HUES64 (cell line): ENCODE measurements around the gene RAD23A.

ENCODE experiments used
- H3K27ac ChIP-seq: 2 replicates; pipeline ENCODE4 v1.7.0; 2013; ENCODE audit warnings: low read depth, low read length, inconsistent platforms
- H3K27me3 ChIP-seq: 2 replicates; pipeline ENCODE4 v1.6.1; 2013; ENCODE audit warnings: mild to moderate bottlenecking, low read length; ENCODE audit not compliant: insufficient read depth
- H3K36me3 ChIP-seq: 2 replicates; pipeline ENCODE4 v1.6.1; 2013; ENCODE audit warnings: mild to moderate bottlenecking, low read length; ENCODE audit not compliant: insufficient read depth
- H3K4me1 ChIP-seq: 2 replicates; pipeline ENCODE4 v1.6.1; 2013; ENCODE audit warnings: mild to moderate bottlenecking, low read length, moderate library complexity; ENCODE audit not compliant: insufficient read depth
- H3K4me3 ChIP-seq: 2 replicates; pipeline ENCODE4 v1.5.1; 2013; ENCODE audit warnings: mild to moderate bottlenecking, low read length, moderate library complexity
- H3K9ac ChIP-seq: 2 replicates; pipeline ENCODE4 v1.6.1; 2013; ENCODE audit warnings: mild to moderate bottlenecking, low read depth, low read length
- H3K9me3 ChIP-seq: 2 replicates; pipeline ENCODE4 v1.6.1; 2013; ENCODE audit warnings: low read depth, low read length; ENCODE audit not compliant: insufficient read depth
- WGBS: fragments of 150-250, 120-280 bp; methylation state at CpG from one replicate; pipeline ENCODE4 v1.1.7; 2013; ENCODE audit warnings: missing lambda C conversion rate; 5-methylcytosine and 5-hydroxymethylcytosine counted together

The RAD23A gene

DNA sequence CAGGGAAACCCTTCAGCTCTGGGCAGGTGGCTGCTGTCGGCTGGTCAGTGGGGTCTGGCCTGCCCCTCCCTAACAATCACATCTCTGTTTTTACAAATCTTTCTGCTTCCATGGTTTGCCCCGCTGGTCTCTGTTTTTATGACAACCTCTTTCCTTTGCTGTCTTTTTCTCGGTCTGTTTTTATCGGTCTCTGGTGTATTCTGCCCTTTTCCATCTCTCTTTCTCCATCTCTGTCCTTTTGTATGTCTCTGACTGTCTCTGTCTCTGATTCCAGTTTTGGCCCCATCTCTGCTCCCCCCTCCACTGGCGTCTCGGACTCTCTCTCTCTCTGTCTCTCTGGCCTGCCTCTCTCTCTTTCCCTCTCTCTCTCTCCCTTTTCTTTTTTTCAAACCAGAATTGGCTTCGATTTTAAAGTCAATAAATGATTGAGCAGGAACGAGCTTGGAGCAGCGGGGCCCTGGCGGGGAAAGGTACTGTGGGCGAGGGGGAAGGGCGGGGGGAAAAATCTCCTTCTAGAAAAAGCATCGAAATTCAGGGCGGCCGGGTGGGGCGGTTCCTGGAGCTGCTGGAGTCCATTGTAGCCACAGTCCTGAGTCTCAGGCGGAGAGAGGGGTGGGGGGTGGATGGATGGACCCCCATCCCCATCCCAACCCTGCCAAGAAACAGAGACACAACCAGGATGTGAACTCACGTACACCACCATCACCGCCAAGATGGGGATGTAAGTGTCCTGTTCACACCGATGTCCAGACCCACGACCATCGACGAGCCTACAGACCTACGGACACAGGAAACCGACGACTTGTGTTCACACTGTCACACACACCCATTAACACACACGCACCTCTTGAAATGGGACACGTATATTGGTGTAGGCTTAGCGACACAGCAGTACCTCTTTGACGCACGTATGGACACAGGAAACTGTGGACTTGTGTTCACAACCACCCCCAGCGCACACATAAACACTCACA, 52.6 kb downstream of the RAD23A start:
- no peak overlapping the region for H3K4me3 ChIP-seq
- no peaks in the 10 kb centered on the region for H3K36me3 ChIP-seq
- 85% methylated on average over 32 of the region's 32 CpGs for WGBS
- no peak overlapping the region for H3K9ac ChIP-seq
- H3K9me3 ChIP-seq = no peaks in the 10 kb centered on the region
- H3K27ac ChIP-seq = no peak overlapping the region
- peaks cover 92% of the 10 kb centered on the region for H3K27me3 ChIP-seq
- H3K4me1 ChIP-seq = no peaks in the 10 kb centered on the region

DNA sequence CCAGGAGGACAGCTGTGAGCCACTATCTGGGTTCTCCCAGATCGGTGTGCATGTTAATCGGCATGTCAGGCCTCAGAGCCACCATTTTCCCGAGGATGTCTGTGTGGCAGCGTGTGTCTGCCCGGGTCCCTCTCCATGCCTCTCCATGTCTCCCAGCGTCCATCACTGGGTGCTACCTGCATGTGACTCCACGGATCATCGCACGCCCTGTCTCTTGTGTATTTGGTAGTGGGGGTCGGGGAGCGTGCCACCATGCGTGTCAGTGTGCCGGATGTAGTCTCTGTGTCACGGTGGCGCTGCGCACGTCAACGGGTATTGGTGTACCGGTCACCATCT, 55.5 kb downstream of the RAD23A start:
- Histone ChIP-seq H3K27ac (no peak overlapping the region), H3K4me3 (no peak overlapping the region), H3K9ac (no peak overlapping the region), H3K9me3 (no peaks in the 10 kb centered on the region), H3K4me1 (no peaks in the 10 kb centered on the region), H3K27me3 (peaks cover 97% of the 10 kb centered on the region), H3K36me3 (no peaks in the 10 kb centered on the region)
- 87% methylated on average over 19 of the region's 19 CpGs for WGBS

DNA sequence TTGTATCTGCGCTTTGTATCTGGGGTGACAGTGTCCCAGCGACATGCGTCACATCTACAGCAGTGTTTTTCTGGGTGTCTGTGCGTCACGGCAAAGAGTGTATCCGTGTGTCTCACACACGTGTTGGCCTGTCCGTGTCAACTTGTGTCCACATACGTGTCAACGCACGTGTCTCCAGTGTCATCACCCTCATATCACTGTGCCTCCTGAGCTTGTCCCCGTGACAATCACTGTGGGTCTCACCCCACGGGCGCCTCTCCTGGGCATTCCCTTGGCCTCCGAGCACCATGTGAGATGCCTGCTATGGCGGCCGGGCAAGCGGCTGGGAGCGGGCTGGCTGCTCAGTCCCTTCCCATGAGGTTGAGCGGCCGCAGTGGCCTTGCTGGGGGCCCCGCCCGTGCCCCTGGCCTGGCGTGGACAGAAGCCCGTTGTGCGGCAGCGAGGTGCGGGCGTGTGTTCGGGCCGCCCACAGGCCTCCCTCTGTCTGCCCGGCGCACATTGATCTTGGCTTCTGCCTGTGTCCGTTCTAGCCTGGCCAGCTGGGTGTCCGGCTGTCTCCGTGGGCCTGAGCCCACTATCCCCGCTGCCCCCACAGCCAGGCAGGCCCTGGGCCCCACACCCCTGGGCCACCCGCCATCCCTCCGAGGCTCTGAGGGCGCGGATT, 56.0 kb downstream of the RAD23A start:
- no peaks in the 10 kb centered on the region for H3K9me3 ChIP-seq
- H3K4me3 ChIP-seq = no peak overlapping the region
- WGBS = 88% methylated on average over 41 of the region's 41 CpGs
- H3K36me3 ChIP-seq = no peaks in the 10 kb centered on the region
- H3K9ac ChIP-seq = no peak overlapping the region
- H3K27ac ChIP-seq = no peak overlapping the region
- no peaks in the 10 kb centered on the region for H3K4me1 ChIP-seq
- H3K27me3 ChIP-seq = peaks cover 97% of the 10 kb centered on the region

DNA sequence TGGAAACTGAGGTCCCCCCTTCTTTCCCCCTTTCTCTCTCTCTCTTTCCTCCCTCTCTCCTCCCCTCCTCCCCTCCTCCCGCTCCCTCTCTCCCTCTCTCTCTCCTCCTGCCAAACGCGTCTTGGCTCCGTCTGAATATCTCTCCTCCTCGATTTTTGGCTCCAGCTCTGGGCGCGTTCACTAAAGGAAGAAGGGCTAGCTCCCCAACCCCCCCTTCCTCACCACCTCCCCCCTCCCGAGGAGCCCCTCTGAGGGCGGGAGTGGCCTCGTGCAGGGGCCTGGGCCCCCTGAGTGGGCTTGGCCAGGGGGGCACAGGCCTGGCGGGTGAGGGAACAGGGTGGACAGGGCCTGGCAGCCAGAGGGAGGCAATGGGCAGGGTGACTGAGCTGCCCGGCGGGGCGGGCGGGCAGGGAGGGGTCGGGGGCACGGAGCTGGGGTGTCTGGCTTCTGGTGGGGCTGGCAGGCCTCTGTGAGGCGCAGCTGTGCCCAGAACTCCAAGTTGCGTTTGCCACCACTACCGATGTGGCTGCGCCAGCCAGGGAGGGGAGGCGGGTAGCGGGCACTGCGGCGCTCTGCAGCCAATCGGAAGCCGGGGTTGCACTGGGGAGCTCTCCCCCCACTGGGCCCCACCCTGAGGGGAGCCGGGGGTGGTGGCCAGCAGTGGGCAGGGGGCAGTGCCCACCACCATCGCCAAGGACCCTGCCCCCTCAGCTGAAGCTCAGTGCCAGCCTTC, 56.7 kb downstream of the RAD23A start:
- Histone ChIP-seq H3K4me1 (no peaks in the 10 kb centered on the region), H3K27me3 (peaks cover 97% of the 10 kb centered on the region), H3K9me3 (no peaks in the 10 kb centered on the region), H3K4me3 (no peak overlapping the region), H3K27ac (no peak overlapping the region), H3K9ac (no peak overlapping the region), H3K36me3 (no peaks in the 10 kb centered on the region)
- 76% methylated on average over 29 of the region's 29 CpGs for WGBS

DNA sequence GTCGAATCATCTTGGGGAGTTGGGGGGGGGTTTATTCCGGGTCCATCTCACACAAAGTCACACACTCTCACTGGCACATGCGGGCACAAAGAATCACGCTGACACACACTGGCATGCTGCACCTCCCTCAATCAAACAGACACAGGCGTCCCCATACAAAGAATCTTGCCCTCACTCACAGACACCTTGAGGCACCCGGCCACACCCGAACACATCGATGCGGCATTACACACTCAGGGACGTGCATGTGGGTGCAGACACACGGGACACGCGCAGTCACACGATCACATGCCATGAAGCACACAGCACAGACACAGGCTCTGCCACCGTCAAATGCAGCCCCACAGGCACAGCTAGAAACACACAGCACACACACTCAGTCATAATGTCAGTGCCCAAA, 57.4 kb downstream of the RAD23A start:
- WGBS = 91% methylated on average over 13 of the region's 15 CpGs
- no peak overlapping the region for H3K27ac ChIP-seq
- no peaks in the 10 kb centered on the region for H3K9me3 ChIP-seq
- H3K36me3 ChIP-seq = no peaks in the 10 kb centered on the region
- no peaks in the 10 kb centered on the region for H3K4me1 ChIP-seq
- no peak overlapping the region for H3K4me3 ChIP-seq
- H3K9ac ChIP-seq = no peak overlapping the region
- H3K27me3 ChIP-seq = peaks cover 97% of the 10 kb centered on the region
